Measurements from ENCODE around the gene SLC25A25. TPM values are rescaled to one million over a fixed set of nuclear protein-coding genes. Genes with fewer than 3 reads are reported as not detected.

Gene SLC25A25
- total and polyA plus RNA-seq, 2 donors (not counting 3 experiments of a cell fraction or from before 2014, with no cell fraction given), result 18.1 to 20.2 TPM

DNA sequence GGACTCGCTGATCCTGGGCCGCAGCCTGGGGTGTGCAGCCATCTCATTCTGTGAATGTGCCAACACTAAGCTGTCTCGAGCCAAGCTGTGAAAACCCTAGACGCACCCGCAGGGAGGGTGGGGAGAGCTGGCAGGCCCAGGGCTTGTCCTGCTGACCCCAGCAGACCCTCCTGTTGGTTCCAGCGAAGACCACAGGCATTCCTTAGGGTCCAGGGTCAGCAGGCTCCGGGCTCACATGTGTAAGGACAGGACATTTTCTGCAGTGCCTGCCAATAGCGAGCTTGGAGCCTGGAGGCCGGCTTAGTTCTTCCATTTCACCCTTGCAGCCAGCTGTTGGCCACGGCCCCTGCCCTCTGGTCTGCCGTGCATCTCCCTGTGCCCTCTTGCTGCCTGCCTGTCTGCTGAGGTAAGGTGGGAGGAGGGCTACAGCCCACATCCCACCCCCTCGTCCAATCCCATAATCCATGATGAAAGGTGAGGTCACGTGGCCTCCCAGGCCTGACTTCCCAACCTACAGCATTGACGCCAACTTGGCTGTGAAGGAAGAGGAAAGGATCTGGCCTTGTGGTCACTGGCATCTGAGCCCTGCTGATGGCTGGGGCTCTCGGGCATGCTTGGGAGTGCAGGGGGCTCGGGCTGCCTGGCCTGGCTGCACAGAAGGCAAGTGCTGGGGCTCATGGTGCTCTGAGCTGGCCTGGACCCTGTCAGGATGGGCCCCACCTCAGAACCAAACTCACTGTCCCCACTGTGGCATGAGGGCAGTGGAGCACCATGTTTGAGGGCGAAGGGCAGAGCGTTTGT, 39.6 kb downstream of the SLC25A25 start:
- DNase-seq (ENCODE audit: low read depth, low spot score) (no peak), FAIRE-seq (no peak)
- dilution Hi-C loops (cut with MboI; ENCODE audit: extremely low pct_ligation_motif_present, low sequenced_read_pairs), result no loop called here
- no peaks in the 10 kb centered on the region for H3K4me1 ChIP-seq (ENCODE audit: control insufficient read depth, extremely low read depth, insufficient read depth, low read length)
- H3K4me2 ChIP-seq (ENCODE audit: insufficient read depth, low read length), result no peak overlapping the region
- no peak overlapping the region for H3K27ac ChIP-seq (ENCODE audit: insufficient read depth, low read depth, low read length)
- ChIA-PET CTCF (interaction anchor here (0.9 to 2.9 kb wide), 2 partner anchors 10 to 17 kb away, joined by 3 to 20 read pairs; no protein-coding TSS in a partner anchor), POLR2A (no interaction called here)
- peaks cover 9 to 43% of the 10 kb centered on the region in 2 experiments for H3K36me3 ChIP-seq (ENCODE audit: control insufficient read depth in 2 of 2, extremely low read depth in 1 of 2, insufficient read depth in 2 of 2, low read length in 2 of 2)
- no peaks in the 10 kb centered on the region for H3K27me3 ChIP-seq (ENCODE audit: control insufficient read depth in 2 of 2, insufficient read depth in 2 of 2, low read length in 2 of 2)
- no peaks in the 10 kb centered on the region for H3K9me3 ChIP-seq (replicated peaks; ENCODE audit: control insufficient read depth, insufficient read depth, low read length)
- no peaks in the 10 kb centered on the region for H3K79me2 ChIP-seq (ENCODE audit: control insufficient read depth, insufficient read depth, low read length)
- no peak overlapping the region for H3K9ac ChIP-seq (replicated peaks; ENCODE audit: extremely low read depth, insufficient read depth, low read length)
- no peaks in the 10 kb centered on the region for H4K20me1 ChIP-seq (replicated peaks; ENCODE audit: control insufficient read depth, extremely low read depth, insufficient read depth, low read length)
- no peaks in the 10 kb centered on the region for H3K9me1 ChIP-seq (replicated peaks; ENCODE audit: control insufficient read depth, extremely low read depth, insufficient read depth, low read length)
- intact Hi-C loops (cut with micrococcal nuclease), result no loop called here
- BruUV-seq (replicated peaks), result no TSS peak
- no peak overlapping the region for H3K4me3 ChIP-seq (replicated peaks in 1 of 3; ENCODE audit: insufficient read depth in 1 of 3, low read depth in 1 of 3, low read length in 3 of 3)
- TF ChIP-seq, protein P1, sequence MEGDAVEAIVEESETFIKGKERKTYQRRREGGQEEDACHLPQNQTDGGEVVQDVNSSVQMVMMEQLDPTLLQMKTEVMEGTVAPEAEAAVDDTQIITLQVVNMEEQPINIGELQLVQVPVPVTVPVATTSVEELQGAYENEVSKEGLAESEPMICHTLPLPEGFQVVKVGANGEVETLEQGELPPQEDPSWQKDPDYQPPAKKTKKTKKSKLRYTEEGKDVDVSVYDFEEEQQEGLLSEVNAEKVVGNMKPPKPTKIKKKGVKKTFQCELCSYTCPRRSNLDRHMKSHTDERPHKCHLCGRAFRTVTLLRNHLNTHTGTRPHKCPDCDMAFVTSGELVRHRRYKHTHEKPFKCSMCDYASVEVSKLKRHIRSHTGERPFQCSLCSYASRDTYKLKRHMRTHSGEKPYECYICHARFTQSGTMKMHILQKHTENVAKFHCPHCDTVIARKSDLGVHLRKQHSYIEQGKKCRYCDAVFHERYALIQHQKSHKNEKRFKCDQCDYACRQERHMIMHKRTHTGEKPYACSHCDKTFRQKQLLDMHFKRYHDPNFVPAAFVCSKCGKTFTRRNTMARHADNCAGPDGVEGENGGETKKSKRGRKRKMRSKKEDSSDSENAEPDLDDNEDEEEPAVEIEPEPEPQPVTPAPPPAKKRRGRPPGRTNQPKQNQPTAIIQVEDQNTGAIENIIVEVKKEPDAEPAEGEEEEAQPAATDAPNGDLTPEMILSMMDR (IDR thresholded peaks at IDR 0.05; ENCODE audit: extremely low read depth in 1 of 2, insufficient read depth in 1 of 2, low read depth in 1 of 2, low read length in 2 of 2), result no peak
- TF ChIP-seq GATA2 (IDR thresholded peaks at IDR 0.05; ENCODE audit: insufficient read depth, insufficient read length, low read depth, low read length) (no peak), POLR2A (IDR thresholded peaks at IDR 0.05; ENCODE audit: low read depth, low read length) (no peak), FOS (IDR thresholded peaks at IDR 0.05; ENCODE audit: borderline replicate concordance, insufficient read depth, low read length) (no peak), POLR2AphosphoS5 (IDR thresholded peaks at IDR 0.05; ENCODE audit: insufficient read depth, low read depth, low read length) (no peak), MYC (IDR thresholded peaks at IDR 0.05; ENCODE audit: low read depth, low read length) (no peak), EZH2 (IDR thresholded peaks at IDR 0.05; ENCODE audit: borderline replicate concordance, low read depth, low read length, severe bottlenecking) (no peak), MAX (IDR thresholded peaks at IDR 0.05; ENCODE audit: insufficient read depth, insufficient read length) (no peak), JUN (IDR thresholded peaks at IDR 0.05; ENCODE audit: borderline replicate concordance, insufficient read depth, insufficient read length, low read depth) (no peak)
- no peak overlapping the region for H2AFZ ChIP-seq (ENCODE audit: low read depth, low read length)

All from endothelial cell of umbilical vein (primary cell).